ENCODE measurements around the gene RPL26.

- TF ChIP-seq CTCF (IDR thresholded peaks at IDR 0.05) (no peak), POLR2A (IDR thresholded peaks at IDR 0.05) (no peak)
Measured at GRCh38 chr17:8362651-8363332, 20.2 kb downstream of the RPL26 start.

All from Peyer's patch (tissue), 4 donors.